ENCODE results near the gene AKR7A3. TPM values are rescaled to one million over a fixed set of nuclear protein-coding genes. Genes with fewer than 3 reads are reported as not detected.

AKR7A3 gene
- total and polyA plus RNA-seq, 8 donors: 24.0 to 510 (median 145) TPM

- Histone ChIP-seq H3K4me1 (no peaks in the 10 kb centered on the region), H3K4me3 (no peak overlapping the region), H3K27ac (no peak overlapping the region), H3K27me3 (no peaks in the 10 kb centered on the region), H3K36me3 (peaks cover 11 to 42% (median 37%) of the 10 kb centered on the region in 4 donors), H3K9me3 (no peaks in the 10 kb centered on the region)
- no peak for DNase-seq
- TF ChIP-seq POLR2A (IDR thresholded peaks at IDR 0.05) (no peak), POLR2AphosphoS5 (IDR thresholded peaks at IDR 0.05) (no peak), CTCF (IDR thresholded peaks at IDR 0.05) (no peak), EP300 (IDR thresholded peaks at IDR 0.05) (no peak)
- intact Hi-C loops (cut with DNase I; ENCODE audit: low total_unique reads): no loop called here
- WGBS, 5 donors: 79 to 89% (median 87%) methylated on average over 9 of the region's 9 CpGs
Observed at GRCh38 chr1:19333587-19334354, 45.2 kb upstream of the AKR7A3 start.

DNA sequence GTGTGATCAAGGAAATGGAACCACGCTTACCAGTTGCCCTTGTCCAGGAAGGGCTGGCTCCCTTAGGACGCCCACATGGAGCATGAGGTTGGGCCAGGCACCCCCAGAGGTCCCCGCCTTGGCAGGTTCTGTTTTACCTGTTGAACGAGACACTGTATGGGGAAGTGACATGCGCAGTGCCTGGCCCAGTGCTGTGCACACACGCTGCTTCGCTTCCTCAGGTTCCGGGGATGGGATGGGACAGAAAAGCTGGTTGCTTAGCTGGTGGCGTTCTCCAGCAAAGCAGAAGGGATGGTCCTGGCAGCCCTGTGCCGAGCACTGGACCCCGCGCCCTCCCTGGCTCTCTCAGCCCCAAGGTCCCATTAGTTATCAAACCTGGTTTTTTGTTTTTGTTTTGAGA, 44.3 kb upstream of the AKR7A3 start:
- no peaks in the 10 kb centered on the region for H3K27me3 ChIP-seq
- 83 to 94% (median 89%) methylated on average over 10 to 12 of the region's 12 CpGs for WGBS, 5 donors
- H3K36me3 ChIP-seq: peaks cover 9 to 42% (median 37%) of the 10 kb centered on the region in 4 donors
- no peak overlapping the region for H3K27ac ChIP-seq
- DNase-seq: no peak
- H3K4me3 ChIP-seq: no peak overlapping the region
- H3K9me3 ChIP-seq: no peaks in the 10 kb centered on the region
- H3K4me1 ChIP-seq: no peaks in the 10 kb centered on the region
- no peak for TF ChIP-seq POLR2A (IDR thresholded peaks at IDR 0.05)
- TF ChIP-seq CTCF (IDR thresholded peaks at IDR 0.05): no peak
- no peak for TF ChIP-seq EP300 (IDR thresholded peaks at IDR 0.05)
- TF ChIP-seq POLR2AphosphoS5 (IDR thresholded peaks at IDR 0.05): no peak
- intact Hi-C loops (cut with DNase I; ENCODE audit: low total_unique reads): no loop called here

- Histone ChIP-seq H3K9me3 (no peaks in the 10 kb centered on the region), H3K4me1 (no peaks in the 10 kb centered on the region), H3K36me3 (peaks cover 14 to 50% (median 42%) of the 10 kb centered on the region in 4 donors), H3K27me3 (no peaks in the 10 kb centered on the region), H3K27ac (no peak overlapping the region), H3K4me3 (no peak overlapping the region)
- no peak for DNase-seq
- TF ChIP-seq POLR2AphosphoS5 (IDR thresholded peaks at IDR 0.05) (no peak), CTCF (IDR thresholded peaks at IDR 0.05) (no peak), POLR2A (IDR thresholded peaks at IDR 0.05) (no peak), EP300 (IDR thresholded peaks at IDR 0.05) (no peak)
- 83 to 93% (median 88%) methylated on average over 9 to 13 of the region's 13 CpGs for WGBS, 5 donors
- intact Hi-C loops (cut with DNase I; ENCODE audit: low total_unique reads): no loop called here
Observed at GRCh38 chr1:19331262-19331878, 42.8 kb upstream of the AKR7A3 start.

GRCh38 chr1:19330449-19331135, 42.0 kb upstream of the AKR7A3 start:
- Histone ChIP-seq H3K9me3 (no peaks in the 10 kb centered on the region), H3K4me3 (no peak overlapping the region), H3K27ac (no peak overlapping the region), H3K4me1 (no peaks in the 10 kb centered on the region), H3K36me3 (peaks cover 22 to 58% (median 50%) of the 10 kb centered on the region in 4 donors), H3K27me3 (no peaks in the 10 kb centered on the region)
- TF ChIP-seq POLR2A (IDR thresholded peaks at IDR 0.05): no peak
- TF ChIP-seq POLR2AphosphoS5 (IDR thresholded peaks at IDR 0.05): no peak
- no peak for TF ChIP-seq EP300 (IDR thresholded peaks at IDR 0.05)
- no peak for TF ChIP-seq CTCF (IDR thresholded peaks at IDR 0.05)
- 88 to 95% (median 90%) methylated on average over 14 of the region's 14 CpGs for WGBS, 5 donors
- intact Hi-C loops (cut with DNase I; ENCODE audit: low total_unique reads): no loop called here
- DNase-seq: no peak
